Brain microvascular endothelial cell (primary cell): ENCODE measurements around the gene VPS37C.
"Not testable (repeated sequence)": the region's sequence is repeated elsewhere in the genome, so short reads cannot be mapped to it uniquely, and the experiment has no call there.

Experiments used
- DNase-seq: peaks from one replicate; pipeline ENCODE4 v3.0.0-alpha.2; 2020
- H3K27ac ChIP-seq: fragments of 250-450 bp; sonication (Bioruptor Pico); 2 replicates; pipeline ENCODE4 v1.5.1; 2020; ENCODE audit warnings: mild to moderate bottlenecking, moderate library complexity
- H3K27me3 ChIP-seq: fragments of 250-450 bp; sonication (Bioruptor Pico); replicated peaks from 2 replicates; pipeline ENCODE4 v1.5.1; 2020; ENCODE audit warnings: mild to moderate bottlenecking
- H3K36me3 ChIP-seq: fragments of 250-450 bp; sonication (Bioruptor Pico); replicated peaks from 2 replicates; pipeline ENCODE4 v1.5.1; 2020; ENCODE audit warnings: mild to moderate bottlenecking
- H3K4me3 ChIP-seq: 2 replicates; pipeline ENCODE4 v1.5.1; 2011; ENCODE audit warnings: low read depth, mild to moderate bottlenecking, control low read depth, low read length, moderate library complexity
- CTCF ChIP-seq: IDR thresholded peaks from 2 replicates; pipeline ENCODE4 v1.5.1; 2011; ENCODE audit warnings: low read depth, mild to moderate bottlenecking, moderate library complexity, low read length, control low read depth, inconsistent platforms; ENCODE audit errors: missing control alignments
- in situ Hi-C: cut with HindIII; loops from 2 replicates; pipeline ENCODE4 v1.10.0; 2017; ENCODE audit warnings: low sequenced_read_pairs, low pct_ligation_motif_present

The VPS37C gene

DNA sequence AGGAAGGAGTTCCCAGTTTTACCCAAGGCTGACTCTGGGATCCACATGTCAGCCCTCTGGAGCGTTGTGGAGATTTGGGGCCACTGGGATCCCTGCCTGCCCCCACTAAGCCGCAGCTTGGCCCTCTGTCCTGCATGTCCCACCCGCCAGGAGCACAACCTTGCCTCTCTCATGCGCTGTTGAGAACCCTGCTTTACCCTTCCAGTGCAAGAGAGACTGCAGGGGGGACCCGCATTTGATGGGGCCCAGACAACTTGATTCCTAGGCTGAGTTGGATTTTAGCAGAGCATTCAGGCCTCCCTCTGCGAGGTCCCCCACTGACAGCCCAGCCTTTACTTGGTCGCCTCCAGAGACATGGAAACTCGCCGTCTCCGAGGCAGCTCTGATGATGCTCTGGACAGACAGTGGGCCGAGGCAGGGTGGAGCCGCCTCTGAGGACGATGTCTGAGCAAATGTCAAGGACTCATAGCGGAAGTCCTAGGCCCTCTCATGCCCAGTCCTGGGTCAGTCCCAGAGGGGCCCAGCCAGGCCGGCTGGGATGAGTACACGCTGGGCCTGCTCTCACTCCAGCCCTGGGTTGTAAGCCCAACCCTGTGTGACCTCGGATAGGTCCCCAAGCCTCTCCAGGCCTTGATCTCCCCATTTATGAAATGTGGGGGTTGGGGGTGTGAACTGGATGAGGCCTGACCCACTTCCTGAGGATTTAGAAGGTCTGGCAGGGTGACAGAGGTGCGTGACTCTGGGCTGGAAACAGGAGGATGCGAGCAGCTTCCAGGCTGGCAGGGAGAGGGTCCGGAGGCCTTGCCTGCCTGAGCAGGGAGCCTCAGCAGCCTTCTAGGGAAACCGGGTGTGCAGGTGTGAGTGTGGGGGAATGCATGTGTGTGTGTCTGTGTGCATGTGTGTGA is 58.3 kb downstream of the VPS37C start:
- H3K27ac ChIP-seq: no peak overlapping the region
- no peak overlapping the region for H3K4me3 ChIP-seq
- in situ Hi-C loops: no loop called here

GRCh38 chr11:61098778-61099177 is 62.4 kb downstream of the VPS37C start:
- TF ChIP-seq CTCF: no peak
- no peaks in the 10 kb centered on the region for H3K27me3 ChIP-seq
- no peak for DNase-seq
- no peaks in the 10 kb centered on the region for H3K36me3 ChIP-seq
- in situ Hi-C loops: no loop called here
- no peak overlapping the region for H3K4me3 ChIP-seq
- no peak overlapping the region for H3K27ac ChIP-seq

More for the DNA sequence above, 58.3 kb downstream of the VPS37C start:
- Histone ChIP-seq H3K36me3 (no peaks in the 10 kb centered on the region), H3K27me3 (no peaks in the 10 kb centered on the region)
- TF ChIP-seq CTCF: no peak
- no peak for DNase-seq

DNA sequence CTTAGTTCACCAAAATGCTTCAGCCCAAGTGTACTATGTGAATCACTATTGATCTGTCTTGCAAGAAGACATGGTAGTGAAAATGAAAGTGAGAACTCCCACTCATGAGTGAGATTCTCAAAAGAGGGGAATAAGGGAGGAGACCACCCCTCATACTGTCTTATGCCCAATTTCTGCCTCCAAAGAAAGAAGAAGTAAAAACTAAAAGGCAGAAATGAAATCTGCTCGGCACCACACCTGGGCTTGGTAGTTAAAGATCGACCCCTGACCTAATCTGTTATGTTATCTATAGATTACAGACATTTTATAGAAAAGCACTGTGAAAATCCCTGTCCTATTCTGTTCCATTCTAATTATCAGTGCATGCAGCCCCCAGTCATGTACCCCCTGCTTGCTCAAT is 63.0 kb downstream of the VPS37C start:
- H3K36me3 ChIP-seq, in situ Hi-C loops, H3K4me3 ChIP-seq, H3K27ac ChIP-seq, H3K27me3 ChIP-seq, DNase-seq: not testable (repeated sequence)

DNA sequence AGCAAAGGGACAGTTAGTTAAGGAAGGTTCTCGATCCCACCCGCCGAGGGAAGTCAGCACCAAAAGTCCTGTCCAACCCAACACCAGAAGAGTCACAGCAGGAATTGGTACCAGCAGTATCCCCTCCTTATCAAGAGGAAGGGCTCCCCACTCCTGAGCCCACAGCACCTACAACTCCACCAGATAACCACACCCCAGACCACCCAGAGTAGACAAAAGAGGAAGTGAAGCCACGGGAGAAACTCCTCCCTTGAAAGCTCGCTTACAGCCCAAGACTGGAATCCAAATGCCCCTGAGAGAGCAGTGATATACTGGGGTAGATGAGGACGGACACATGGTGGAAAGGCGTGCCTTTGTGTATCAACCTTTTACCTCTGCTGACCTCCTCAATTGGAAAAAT is 66.2 kb downstream of the VPS37C start:
- Histone ChIP-seq H3K27ac (no peak overlapping the region), H3K4me3 (no peak overlapping the region), H3K36me3 (no peaks in the 10 kb centered on the region), H3K27me3 (no peaks in the 10 kb centered on the region)
- TF ChIP-seq CTCF: no peak
- DNase-seq: no peak
- in situ Hi-C loops: no loop called here

GRCh38 chr11:61094167-61094566 is 67.1 kb downstream of the VPS37C start:
- H3K36me3 ChIP-seq, H3K27me3 ChIP-seq, H3K27ac ChIP-seq, H3K4me3 ChIP-seq, in situ Hi-C loops, DNase-seq: not testable (repeated sequence)

DNA sequence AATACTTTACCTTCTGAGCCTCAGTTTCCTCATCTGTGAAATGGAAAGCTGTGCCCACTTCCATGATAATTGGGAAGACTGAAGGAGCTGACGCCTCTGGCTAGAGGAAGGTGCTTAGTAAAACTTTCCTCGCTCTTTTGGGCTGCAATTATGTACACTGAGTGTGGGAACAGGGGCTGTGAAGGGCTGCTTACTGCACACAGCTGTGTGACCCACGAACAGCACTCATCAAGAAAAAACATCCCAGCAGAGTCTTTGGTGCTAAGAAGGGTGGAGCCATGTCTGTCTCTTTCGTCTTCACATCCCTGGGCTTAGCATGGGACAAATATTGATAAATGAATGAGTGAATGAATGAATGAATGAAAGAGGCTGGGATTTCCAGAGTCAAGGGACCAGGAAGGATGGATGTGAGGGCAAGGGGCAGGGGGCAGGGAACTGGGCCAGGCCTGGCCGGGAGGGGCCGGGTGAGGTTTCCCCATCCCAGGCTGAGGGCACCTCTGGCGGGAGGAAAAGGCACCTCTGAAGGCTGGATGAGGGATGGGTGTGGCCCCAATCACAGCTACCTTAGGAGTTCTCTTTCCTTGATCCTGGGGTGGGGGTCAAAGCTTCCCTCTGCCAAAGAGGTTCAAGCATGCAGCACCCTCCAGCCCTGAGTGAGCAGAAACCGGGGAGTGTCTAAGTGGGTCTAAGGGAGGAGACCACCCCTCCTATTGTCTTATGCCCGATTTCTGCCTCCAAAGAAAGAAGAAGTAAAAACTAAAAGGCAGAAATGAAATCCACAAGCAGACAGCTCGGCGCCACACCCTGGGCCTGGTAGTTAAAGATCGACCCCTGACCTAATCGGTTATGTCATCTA is 68.1 kb downstream of the VPS37C start:
- Histone ChIP-seq H3K4me3 (no peak overlapping the region), H3K27me3 (no peaks in the 10 kb centered on the region), H3K27ac (no peak overlapping the region), H3K36me3 (no peaks in the 10 kb centered on the region)
- in situ Hi-C loops: no loop called here
- TF ChIP-seq CTCF: no peak
- DNase-seq: no peak
